SU-DHL-6 (cell line): ENCODE results near the gene RPS6KA1.

ENCODE experiments used
- H2AFZ ChIP-seq: fragments of 200-600 bp; sonication (generic); 2 replicates; pipeline ENCODE4 v1.6.1; 2014; ENCODE audit warnings: low read depth, mild to moderate bottlenecking, moderate library complexity, mixed read lengths, antibody characterized with exemption, low read length; ENCODE audit not compliant: severe bottlenecking
- H3F3A ChIP-seq: fragments of 200-600 bp; shearing (Covaris generic); 2 replicates; pipeline ENCODE4 v1.6.0; 2016; ENCODE audit warnings: antibody characterized with exemption, mild to moderate bottlenecking; ENCODE audit not compliant: insufficient read depth
- H3K27ac ChIP-seq: fragments of 200-600 bp; sonication (generic); 2 replicates; pipeline ENCODE4 v1.5.1; 2016; ENCODE audit warnings: low read depth, mild to moderate bottlenecking, low read length, moderate library complexity, mixed read lengths
- H3K27me3 ChIP-seq: fragments of 200-600 bp; sonication (generic), shearing (Covaris generic); 2 replicates; pipeline ENCODE4 v1.6.0; 2014; ENCODE audit warnings: mild to moderate bottlenecking, low read length
- H3K36me3 ChIP-seq: fragments of 200-600 bp; sonication (generic); 2 replicates; pipeline ENCODE4 v1.6.1; 2014; ENCODE audit warnings: mild to moderate bottlenecking, low read length, mixed read lengths
- H3K4me2 ChIP-seq: fragments of 300-600, 200-600 bp; shearing (Covaris generic), sonication (generic); 2 replicates; pipeline ENCODE4 v1.6.0; 2014; ENCODE audit warnings: low read length, low read depth, mild to moderate bottlenecking; ENCODE audit not compliant: poor library complexity, severe bottlenecking
- H3K4me3 ChIP-seq: fragments of 200-600 bp; sonication (generic); 2 replicates; pipeline ENCODE4 v1.5.1; 2014; ENCODE audit warnings: antibody characterized with exemption, low read length, mild to moderate bottlenecking, mixed read lengths; ENCODE audit not compliant: insufficient read depth, poor library complexity, severe bottlenecking
- H3K79me2 ChIP-seq: fragments of 200-600 bp; sonication (generic); 2 replicates; pipeline ENCODE4 v1.6.1; 2014; ENCODE audit warnings: mild to moderate bottlenecking, low read length, moderate library complexity; ENCODE audit not compliant: insufficient read depth
- H3K9ac ChIP-seq: fragments of 200-600 bp; sonication (generic); 2 replicates; pipeline ENCODE4 v1.7.0; 2014; ENCODE audit warnings: mild to moderate bottlenecking, low read length
- H3K9me2 ChIP-seq: fragments of 200-600 bp; sonication (generic); replicated peaks from 2 replicates; pipeline ENCODE4 v1.6.1; 2014; ENCODE audit warnings: low read length; ENCODE audit not compliant: insufficient read depth
- H3K9me3 ChIP-seq: fragments of 200-600 bp; sonication (generic); 2 replicates; pipeline ENCODE4 v1.6.1; 2014; ENCODE audit warnings: low read length, mixed read lengths; ENCODE audit not compliant: insufficient read depth
- H4K20me1 ChIP-seq: fragments of 200-600 bp; sonication (generic); 2 replicates; pipeline ENCODE4 v1.6.1; 2014; ENCODE audit warnings: low read depth, mild to moderate bottlenecking, antibody characterized with exemption, low read length, moderate library complexity, mixed read lengths
- CTCF ChIP-seq: fragments of 200-600 bp; sonication (generic); IDR thresholded peaks from one replicate; pipeline ENCODE4 v1.5.1; 2017; ENCODE audit warnings: antibody characterized with exemption, mild to moderate bottlenecking, low read length, moderate library complexity; ENCODE audit not compliant: insufficient read depth, poor library complexity, severe bottlenecking
- EZH2phosphoT487 ChIP-seq: fragments of 200-600 bp; sonication (generic), shearing (Covaris generic); conservative IDR thresholded peaks from 2 replicates; pipeline ENCODE4 v1.6.1; 2018; ENCODE audit warnings: mild to moderate bottlenecking, antibody characterized with exemption, low read length, moderate library complexity, mixed read lengths

Gene RPS6KA1

GRCh38 chr1:26529655-26530409 is at the start of gene RPS6KA1:
RPS6KA1 (plus strand) TSS chr1:26529761; CDS start chr1:26529921, 160 bp downstream.
- no peaks in the 10 kb centered on the region for H4K20me1 ChIP-seq
- H3K36me3 ChIP-seq, result no peaks in the 10 kb centered on the region
- peak within 1 kb of the TSS; percentile 78 for H3K9ac ChIP-seq
- no peaks in the 10 kb centered on the region for H3K27me3 ChIP-seq
- no peaks in the 10 kb centered on the region for H3K9me3 ChIP-seq
- no peaks in the 10 kb centered on the region; the same call in 1 of the 2 replicates for H3K79me2 ChIP-seq
- TF ChIP-seq EZH2phosphoT487, result no peak
- no peak for TF ChIP-seq CTCF
- no peaks in the 10 kb centered on the region for H3K9me2 ChIP-seq
- peak within 1 kb of the TSS; percentile 85 for H3K4me2 ChIP-seq
- H3K27ac ChIP-seq, result no peak within 1 kb of the TSS
- no peaks in the 10 kb centered on the region for H3F3A ChIP-seq
- H3K4me3 ChIP-seq, result peak within 1 kb of the TSS; percentile 84
- peak within 1 kb of the TSS; percentile 97 for H2AFZ ChIP-seq

GRCh38 chr1:26482921-26483320 is 46.6 kb upstream of the RPS6KA1 start:
- no peaks in the 10 kb centered on the region for H4K20me1 ChIP-seq
- H3K9me3 ChIP-seq, result no peaks in the 10 kb centered on the region
- no peak overlapping the region for H3K9ac ChIP-seq
- H3K79me2 ChIP-seq, result no peaks in the 10 kb centered on the region
- peaks cover 4% of the 10 kb centered on the region; the same call in 1 of the 2 replicates for H3K36me3 ChIP-seq
- no peak for TF ChIP-seq EZH2phosphoT487
- TF ChIP-seq CTCF, result no peak
- no peaks in the 10 kb centered on the region for H3K9me2 ChIP-seq
- no peaks in the 10 kb centered on the region for H3K27me3 ChIP-seq
- no peak overlapping the region for H3K27ac ChIP-seq
- peaks cover 22% of the 10 kb centered on the region for H3F3A ChIP-seq
- no peak overlapping the region for H3K4me3 ChIP-seq
- H2AFZ ChIP-seq, result no peak overlapping the region
- H3K4me2 ChIP-seq, result no peak overlapping the region

GRCh38 chr1:26483980-26484379 is 45.6 kb upstream of the RPS6KA1 start:
- H3K9ac ChIP-seq, result no peak overlapping the region
- H3K27ac ChIP-seq, result no peak overlapping the region
- no peaks in the 10 kb centered on the region for H3K9me2 ChIP-seq
- no peaks in the 10 kb centered on the region for H3K79me2 ChIP-seq
- H4K20me1 ChIP-seq, result no peaks in the 10 kb centered on the region
- H3K4me2 ChIP-seq, result no peak overlapping the region
- H3K9me3 ChIP-seq, result no peaks in the 10 kb centered on the region
- no peaks in the 10 kb centered on the region for H3K27me3 ChIP-seq
- peaks cover 13% of the 10 kb centered on the region for H3F3A ChIP-seq
- H2AFZ ChIP-seq, result no peak overlapping the region
- H3K36me3 ChIP-seq, result peaks cover 2% of the 10 kb centered on the region; the same call in 1 of the 2 replicates
- no peak for TF ChIP-seq CTCF
- no peak for TF ChIP-seq EZH2phosphoT487
- H3K4me3 ChIP-seq, result no peak overlapping the region
